ENCODE data around the gene HIF3A. TPM values are rescaled to one million over a fixed set of nuclear protein-coding genes. Genes with fewer than 3 reads are reported as not detected.

The HIF3A gene
- total and polyA plus RNA-seq, 2 of the 4 experiments (the other 2 are of a cell fraction) = 0.02 TPM; not detected in 1

- peak; percentile 26 for TF ChIP-seq SMC3 (IDR thresholded peaks at IDR 0.05; ENCODE audit: low read depth, low read length)
- TF ChIP-seq RAD21 (IDR thresholded peaks at IDR 0.05; ENCODE audit: low read length) = peak; percentile 48
- peak; percentile 46; the same call in 1 of the 2 replicates for TF ChIP-seq BHLHE40 (IDR thresholded peaks at IDR 0.05; ENCODE audit: low read depth, low read length)
Observed at GRCh38 chr19:46346821-46347571, 50.2 kb downstream of the HIF3A start, which contains the start of gene PPP5C (continued).

- BruUV-seq (replicated peaks) = no TSS peak
- TF ChIP-seq RAD21 (IDR thresholded peaks at IDR 0.05; ENCODE audit: low read length) (no peak), ELK1 (IDR thresholded peaks at IDR 0.05; ENCODE audit: borderline replicate concordance, low read depth, low read length) (no peak), MXI1 (IDR thresholded peaks at IDR 0.05; ENCODE audit: borderline replicate concordance, low read depth, low read length) (no peak), CHD1 (IDR thresholded peaks at IDR 0.05; ENCODE audit: low read depth, low read length) (no peak), RCOR1 (IDR thresholded peaks at IDR 0.05; ENCODE audit: insufficient replicate concordance, low read length) (no peak), SMC3 (IDR thresholded peaks at IDR 0.05; ENCODE audit: low read depth, low read length) (no peak), MAFK (IDR thresholded peaks at IDR 0.05; ENCODE audit: low read depth, low read length) (no peak), POLR2A (IDR thresholded peaks at IDR 0.05; ENCODE audit: low read depth, low read length) (no peak), RFX5 (IDR thresholded peaks at IDR 0.05; ENCODE audit: low read depth, low read length) (no peak), BHLHE40 (IDR thresholded peaks at IDR 0.05; ENCODE audit: low read depth, low read length) (no peak), NFE2L2 (IDR thresholded peaks at IDR 0.05; ENCODE audit: low read depth, low read length) (no peak), FOS (IDR thresholded peaks at IDR 0.05; ENCODE audit: low read depth, low read length) (no peak), MAZ (IDR thresholded peaks at IDR 0.05; ENCODE audit: borderline replicate concordance, low read depth, low read length) (no peak), CEBPB (IDR thresholded peaks at IDR 0.05; ENCODE audit: low read depth, low read length) (no peak)
Observed at GRCh38 chr19:46347572-46347883, 50.7 kb downstream of the HIF3A start.

More at GRCh38 chr19:46347572-46347883, 50.7 kb downstream of the HIF3A start:
- ChIA-PET CTCF (interaction anchor here (0.8 to 1.6 kb wide), 4 partner anchors 10 to 25 kb away, joined by 3 to 6 read pairs (median 4); no protein-coding TSS in a partner anchor), POLR2A (ENCODE audit: unreplicated experiment) (interaction anchor here (0.7 kb wide), 1 partner anchor 616 kb away, joined by 5 read pairs; no protein-coding TSS in a partner anchor)
- peak overlapping the region; percentile 65; the same call in 1 of the 2 replicates for H2AK5ac ChIP-seq (ENCODE audit: low read depth, low read length)
- in situ Hi-C loops (cut with MboI; ENCODE audit: low sequenced_read_pairs) = no loop called here
- peaks cover 18% of the 10 kb centered on the region for H3K4me1 ChIP-seq (ENCODE audit: control insufficient read depth, insufficient read depth, low read length)
- H2AFZ ChIP-seq (replicated peaks; ENCODE audit: low read length, poor library complexity) = peak overlapping the region; percentile 100
- peak overlapping the region; percentile 90 for H3K4me3 ChIP-seq (ENCODE audit: insufficient read depth, low read depth, low read length)
- dilution Hi-C loops (cut with HindIII; ENCODE audit: low sequenced_read_pairs, unreplicated experiment) = no loop called here
- H2BK20ac ChIP-seq (ENCODE audit: low read depth, low read length) = no peak overlapping the region
- H2BK5ac ChIP-seq (ENCODE audit: low read depth, low read length, poor library complexity, severe bottlenecking) = peak overlapping the region; percentile 88
- peak overlapping the region; percentile 99 for H3K14ac ChIP-seq (replicated peaks; ENCODE audit: low read depth, low read length)
- peaks cover 23% of the 10 kb centered on the region for H4K20me1 ChIP-seq (ENCODE audit: insufficient read depth, low read length)
- peaks cover 3% of the 10 kb centered on the region; the same call in 1 of the 2 replicates for H3K36me3 ChIP-seq (ENCODE audit: control insufficient read depth, insufficient read depth, low read length)
- H4K91ac ChIP-seq (ENCODE audit: insufficient read depth, low read depth, low read length) = no peak overlapping the region; the same call in 1 of the 2 replicates
- H3K79me1 ChIP-seq (ENCODE audit: low read depth in 1 of 2, low read length in 2 of 2) = peaks cover 30 to 54% of the 10 kb centered on the region in 2 experiments; a peak in 3 of 4 replicates
- H2AK9ac ChIP-seq (replicated peaks; ENCODE audit: low read depth, low read length, poor library complexity) = peak overlapping the region; percentile 99
- no peak overlapping the region for H3K18ac ChIP-seq (ENCODE audit: low read depth, low read length)
- H4K5ac ChIP-seq (ENCODE audit: low read depth, low read length) = no peak overlapping the region
- intact Hi-C loops (cut with micrococcal nuclease) = loop anchor here (2.0 to 5.0 kb wide), 2 partner anchors 47 to 65 kb away; no protein-coding TSS in a partner anchor
- H3K4me2 ChIP-seq (ENCODE audit: low read depth, low read length) = peak overlapping the region; percentile 82
- peak overlapping the region; percentile 88 for H3K4ac ChIP-seq (ENCODE audit: low read depth, low read length)
- peaks cover 4% of the 10 kb centered on the region; the same call in 1 of the 2 replicates for H3K27me3 ChIP-seq (ENCODE audit: control insufficient read depth, insufficient read depth, low read length)
- H2BK15ac ChIP-seq (ENCODE audit: low read depth, low read length) = no peak overlapping the region
- ATAC-seq (ENCODE audit: low read depth) (no peak), DNase-seq (no peak)
- peak overlapping the region; percentile 45; the same call in 1 of the 2 replicates for H3K23ac ChIP-seq (ENCODE audit: low read depth, low read length)
- no peaks in the 10 kb centered on the region for H3K9me3 ChIP-seq (ENCODE audit: control insufficient read depth, insufficient read depth, low read length)
- H4K8ac ChIP-seq (ENCODE audit: low read depth in 2 of 2, low read length in 2 of 2) = peak overlapping the region; percentile 90 to 98; a peak in 3 of 4 replicates
- H3K56ac ChIP-seq (ENCODE audit: extremely low read depth, insufficient read depth, low read length) = no peak overlapping the region
- peak overlapping the region; percentile 93 for H3K9ac ChIP-seq (ENCODE audit: low read depth, low read length)
- H3K9me1 ChIP-seq (ENCODE audit: insufficient read depth, low read length) = peaks cover 21% of the 10 kb centered on the region
- H2BK120ac ChIP-seq (ENCODE audit: low read depth, low read length) = no peak overlapping the region
- no CpG with 5 or more reads among the region's 3 CpGs for WGBS, 2 experiments (ENCODE audit: extremely low coverage in 2 of 2, insufficient read length in 1 of 2)
- peak overlapping the region; percentile 95 for H3K27ac ChIP-seq (ENCODE audit: insufficient read depth, low read length)
